GM19238 (cell line): ENCODE data around the gene MUC6.
"Not testable (repeated sequence)": the region's sequence is repeated elsewhere in the genome, so short reads cannot be mapped to it uniquely, and the experiment has no call there.

Experiments used
- DNase-seq: peaks from one replicate; pipeline ENCODE4 v3.0.0; 2011; ENCODE audit warnings: low spot score; ENCODE audit not compliant: insufficient read length

Gene MUC6

GRCh38 chr11:1023811-1024596 lies 12.5 kb downstream of the MUC6 start:
- DNase-seq, result no peak

GRCh38 chr11:1022908-1023810 lies 13.4 kb downstream of the MUC6 start:
- no peak for DNase-seq

GRCh38 chr11:1022411-1022810 lies 14.1 kb downstream of the MUC6 start:
- no peak for DNase-seq

- DNase-seq, result no peak
Observed at GRCh38 chr11:1020211-1020905, 16.2 kb downstream of the MUC6 start.

- no peak for DNase-seq
Observed at GRCh38 chr11:1019321-1019910, 17.1 kb downstream of the MUC6 start.

- no peak for DNase-seq
Observed at GRCh38 chr11:1018091-1018490, 18.4 kb downstream of the MUC6 start.

- no peak for DNase-seq
Observed at GRCh38 chr11:1017269-1018005, 19.1 kb downstream of the MUC6 start.

GRCh38 chr11:1016610-1017126 lies 19.9 kb downstream of the MUC6 start:
- not testable (repeated sequence) for DNase-seq

GRCh38 chr11:1015826-1016545 lies 20.5 kb downstream of the MUC6 start:
- no peak for DNase-seq

GRCh38 chr11:1015064-1015463 lies 21.5 kb downstream of the MUC6 start:
- no peak for DNase-seq

- DNase-seq, result no peak
Observed at GRCh38 chr11:1014276-1014675, 22.2 kb downstream of the MUC6 start.

- no peak for DNase-seq
Observed at GRCh38 chr11:1013631-1013935, 22.9 kb downstream of the MUC6 start.

- no peak for DNase-seq
Observed at GRCh38 chr11:1012740-1013630, 23.5 kb downstream of the MUC6 start.

GRCh38 chr11:1012291-1012690 lies 24.2 kb downstream of the MUC6 start:
- DNase-seq, result no peak

- DNase-seq, result no peak
Observed at GRCh38 chr11:1011320-1011698, 25.2 kb downstream of the MUC6 start.

- no peak for DNase-seq
Observed at GRCh38 chr11:1010551-1011319, 25.8 kb downstream of the MUC6 start.

- no peak for DNase-seq
Observed at GRCh38 chr11:1009991-1010390, 26.5 kb downstream of the MUC6 start.

- DNase-seq, result no peak
Observed at GRCh38 chr11:1009371-1009770, 27.1 kb downstream of the MUC6 start.
